ENCODE results near the gene SLC22A2.

Gene SLC22A2

GRCh38 chr6:160273750-160274149 is 15.1 kb upstream of the SLC22A2 start:
- Histone ChIP-seq H3K27ac (no peak overlapping the region), H3K4me3 (no peak overlapping the region)
- DNase-seq (ENCODE audit: low spot score), result no peak
- no peak for TF ChIP-seq CTCF (IDR thresholded peaks at IDR 0.05)

- no peak for DNase-seq (ENCODE audit: low spot score)
- no peak for TF ChIP-seq CTCF (IDR thresholded peaks at IDR 0.05)
- Histone ChIP-seq H3K4me3 (no peak overlapping the region), H3K27ac (no peak overlapping the region)
Measured at GRCh38 chr6:160273196-160273595, 14.6 kb upstream of the SLC22A2 start.

- Histone ChIP-seq H3K4me3 (no peak overlapping the region), H3K27ac (no peak overlapping the region)
- no peak for TF ChIP-seq CTCF (IDR thresholded peaks at IDR 0.05)
- DNase-seq (ENCODE audit: low spot score), result no peak
Measured at GRCh38 chr6:160272707-160273106, 14.1 kb upstream of the SLC22A2 start.

GRCh38 chr6:160270347-160270746 is 11.7 kb upstream of the SLC22A2 start:
- H3K4me3 ChIP-seq, result no peak overlapping the region
- no peak for DNase-seq (ENCODE audit: low spot score)
- no peak for TF ChIP-seq CTCF (IDR thresholded peaks at IDR 0.05)
- no peak overlapping the region for H3K27ac ChIP-seq

- no peak for TF ChIP-seq CTCF (IDR thresholded peaks at IDR 0.05)
- no peak for DNase-seq (ENCODE audit: low spot score)
- Histone ChIP-seq H3K4me3 (no peak overlapping the region), H3K27ac (no peak overlapping the region)
Measured at GRCh38 chr6:160269771-160270170, 11.2 kb upstream of the SLC22A2 start.

GRCh38 chr6:160269023-160269521 is 10.5 kb upstream of the SLC22A2 start:
- Histone ChIP-seq H3K4me3 (no peak overlapping the region), H3K27ac (no peak overlapping the region)
- DNase-seq (ENCODE audit: low spot score), result no peak
- no peak for TF ChIP-seq CTCF (IDR thresholded peaks at IDR 0.05)

- TF ChIP-seq CTCF (IDR thresholded peaks at IDR 0.05), result no peak
- no peak for DNase-seq (ENCODE audit: low spot score)
Measured at GRCh38 chr6:160267102-160267501, 8.5 kb upstream of the SLC22A2 start.

More at GRCh38 chr6:160267102-160267501, 8.5 kb upstream of the SLC22A2 start:
- Histone ChIP-seq H3K27ac (no peak overlapping the region), H3K4me3 (no peak overlapping the region)

Data from coronary artery (tissue), 2 donors.